Activated naive CD8-positive, alpha-beta T cell treated with anti-CD3 and anti-CD28 coated beads, Interleukin-2, amount 50 U/mL, for 24 hours (primary cell): ENCODE measurements around the gene ADAMTS15.

Experiments
- ATAC-seq: fragments of 150-1000 bp; cut with Tn5 transposase; one replicate; pipeline ENCODE4 v1.10.0; 2021
- DNase-seq: peaks from one replicate; pipeline ENCODE4 v3.0.0; 2021
- H3K27ac Mint-ChIP-seq: one replicate; pipeline ENCODE4 v1.8.0; 2021; ENCODE audit warnings: mild to moderate bottlenecking, mixed read lengths
- H3K27me3 Mint-ChIP-seq: one replicate; pipeline ENCODE4 v1.8.0; 2021; ENCODE audit warnings: mixed read lengths
- H3K36me3 Mint-ChIP-seq: one replicate; pipeline ENCODE4 v1.8.0; 2021; ENCODE audit warnings: low read depth, mixed read lengths
- H3K4me1 Mint-ChIP-seq: one replicate; pipeline ENCODE4 v1.8.0; 2021; ENCODE audit warnings: mixed read lengths
- H3K4me3 Mint-ChIP-seq: one replicate; pipeline ENCODE4 v1.8.0; 2021; ENCODE audit warnings: mild to moderate bottlenecking, moderate library complexity, mixed read lengths
- H3K9me3 Mint-ChIP-seq: one replicate; pipeline ENCODE4 v1.8.0; 2021; ENCODE audit warnings: mixed read lengths

ADAMTS15 gene

DNA sequence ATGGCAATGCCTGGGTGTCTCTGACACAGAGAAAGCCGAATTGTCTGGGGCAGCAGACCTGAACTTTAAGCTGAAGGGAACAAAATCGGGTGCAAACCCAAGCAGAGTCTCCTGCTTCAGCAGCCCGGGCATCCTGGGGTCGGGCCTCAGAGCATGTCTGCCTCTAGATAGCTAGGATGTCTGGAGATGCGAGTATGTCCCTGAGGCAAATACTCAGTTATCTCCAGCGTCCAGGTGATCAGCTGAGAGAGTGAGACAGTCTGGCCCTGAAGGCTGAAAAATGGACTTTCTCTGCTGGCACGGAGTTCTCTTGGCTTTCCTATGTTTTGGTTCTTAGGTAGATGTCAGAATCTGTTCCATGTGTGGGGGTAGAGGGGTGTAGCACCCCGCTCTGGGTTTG lies 23.3 kb upstream of the ADAMTS15 start:
- no peaks in the 10 kb centered on the region for H3K9me3 Mint-ChIP-seq
- H3K27ac Mint-ChIP-seq = no peak overlapping the region
- H3K27me3 Mint-ChIP-seq = peaks cover 55% of the 10 kb centered on the region
- no peak for ATAC-seq
- H3K4me1 Mint-ChIP-seq = peaks cover 7% of the 10 kb centered on the region
- no peaks in the 10 kb centered on the region for H3K36me3 Mint-ChIP-seq
- no peak overlapping the region for H3K4me3 Mint-ChIP-seq
- no peak for DNase-seq

- no peaks in the 10 kb centered on the region for H3K9me3 Mint-ChIP-seq
- no peak overlapping the region for H3K4me3 Mint-ChIP-seq
- H3K27ac Mint-ChIP-seq = no peak overlapping the region
- H3K36me3 Mint-ChIP-seq = no peaks in the 10 kb centered on the region
- no peak for DNase-seq
- peaks cover 7% of the 10 kb centered on the region for H3K4me1 Mint-ChIP-seq
- ATAC-seq = no peak
- H3K27me3 Mint-ChIP-seq = peaks cover 57% of the 10 kb centered on the region
These were observed 22.1 kb upstream of the ADAMTS15 start for GRCh38 chr11:130426223-130426836.

- Mint-ChIP-seq H3K4me1 (peaks cover 7% of the 10 kb centered on the region), H3K27me3 (peaks cover 58% of the 10 kb centered on the region), H3K27ac (no peak overlapping the region), H3K4me3 (no peak overlapping the region), H3K9me3 (no peaks in the 10 kb centered on the region), H3K36me3 (no peaks in the 10 kb centered on the region)
- ATAC-seq (no peak), DNase-seq (no peak)
These were observed 21.6 kb upstream of the ADAMTS15 start for GRCh38 chr11:130426837-130427341.

GRCh38 chr11:130427581-130428315 lies 20.7 kb upstream of the ADAMTS15 start:
- peaks cover 58% of the 10 kb centered on the region for H3K27me3 Mint-ChIP-seq
- ATAC-seq (no peak), DNase-seq (no peak)
- H3K4me3 Mint-ChIP-seq = no peak overlapping the region
- H3K36me3 Mint-ChIP-seq = no peaks in the 10 kb centered on the region
- H3K27ac Mint-ChIP-seq = no peak overlapping the region
- H3K9me3 Mint-ChIP-seq = no peaks in the 10 kb centered on the region
- H3K4me1 Mint-ChIP-seq = peaks cover 7% of the 10 kb centered on the region

GRCh38 chr11:130428316-130429119 lies 19.9 kb upstream of the ADAMTS15 start, which contains the start of gene ADAMTS8:
Gene ADAMTS8, minus strand, starts transcription at chr11:130428609. Its CDS starts 323 bp downstream, at chr11:130428286.
- Mint-ChIP-seq H3K4me1 (peaks cover 7% of the 10 kb centered on the region), H3K27me3 (peaks cover 58% of the 10 kb centered on the region), H3K4me3 (peak within 1 kb of the TSS; percentile 65), H3K9me3 (no peaks in the 10 kb centered on the region), H3K27ac (no peak within 1 kb of the TSS), H3K36me3 (no peaks in the 10 kb centered on the region)
- ATAC-seq (peak; percentile 29), DNase-seq (no peak)

GRCh38 chr11:130429120-130429681 lies 19.2 kb upstream of the ADAMTS15 start:
- peak overlapping the region; percentile 65 for H3K4me3 Mint-ChIP-seq
- ATAC-seq = no peak

DNA sequence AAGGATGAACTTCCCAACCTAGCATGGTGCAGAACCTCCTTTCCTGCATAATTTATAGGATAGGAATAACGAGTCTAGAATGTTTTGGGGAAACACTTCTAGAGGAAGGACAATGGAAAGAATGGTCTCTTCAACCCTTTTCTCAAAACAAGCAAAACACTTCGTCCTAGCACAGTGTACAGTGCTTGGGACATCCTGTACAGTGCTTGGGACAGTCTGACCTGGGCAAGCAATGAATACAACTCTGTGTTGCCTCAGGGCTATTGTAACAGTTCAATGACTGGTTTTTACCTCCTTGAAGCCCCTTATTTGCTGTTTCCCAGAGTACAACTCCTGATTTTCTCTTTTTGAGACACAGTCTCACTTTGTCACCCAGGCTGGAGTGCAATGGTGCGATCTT lies 18.5 kb upstream of the ADAMTS15 start:
- peaks cover 7% of the 10 kb centered on the region for H3K4me1 Mint-ChIP-seq
- H3K36me3 Mint-ChIP-seq = no peaks in the 10 kb centered on the region
- no peak overlapping the region for H3K27ac Mint-ChIP-seq
- DNase-seq (no peak), ATAC-seq (no peak)
- H3K9me3 Mint-ChIP-seq = no peaks in the 10 kb centered on the region
- H3K27me3 Mint-ChIP-seq = peaks cover 50% of the 10 kb centered on the region
- H3K4me3 Mint-ChIP-seq = no peak overlapping the region

More at GRCh38 chr11:130429120-130429681, 19.2 kb upstream of the ADAMTS15 start:
- Mint-ChIP-seq H3K4me1 (peaks cover 7% of the 10 kb centered on the region), H3K36me3 (no peaks in the 10 kb centered on the region), H3K27ac (no peak overlapping the region), H3K9me3 (no peaks in the 10 kb centered on the region), H3K27me3 (peaks cover 58% of the 10 kb centered on the region)
- DNase-seq = no peak

DNA sequence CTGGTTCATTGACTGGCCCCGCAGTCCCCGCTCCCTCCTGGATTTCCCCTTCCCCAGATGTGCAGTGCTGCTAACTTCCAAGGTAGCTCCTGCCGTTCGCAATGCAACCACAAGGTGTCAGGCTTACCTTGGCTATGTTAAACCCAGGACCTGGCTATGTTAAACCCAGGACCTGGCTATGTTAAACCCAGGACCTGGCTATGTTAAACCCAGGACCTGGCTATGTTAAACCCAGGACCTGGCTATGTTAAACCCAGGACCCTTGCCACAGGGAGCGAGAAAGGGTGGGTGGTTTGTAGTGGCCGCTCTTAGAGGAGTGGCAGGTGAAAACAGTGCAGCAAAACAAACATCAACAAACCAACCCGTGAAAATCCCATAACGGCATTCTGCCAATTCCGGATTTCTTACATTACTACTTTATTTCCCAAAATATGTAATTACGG lies 17.1 kb upstream of the ADAMTS15 start:
- H3K9me3 Mint-ChIP-seq = no peaks in the 10 kb centered on the region
- peak; percentile 44 for ATAC-seq
- no peak overlapping the region for H3K27ac Mint-ChIP-seq
- H3K27me3 Mint-ChIP-seq = peaks cover 37% of the 10 kb centered on the region
- H3K36me3 Mint-ChIP-seq = no peaks in the 10 kb centered on the region
- no peak overlapping the region for H3K4me3 Mint-ChIP-seq
- H3K4me1 Mint-ChIP-seq = peaks cover 7% of the 10 kb centered on the region
- DNase-seq = peak; percentile 76

DNA sequence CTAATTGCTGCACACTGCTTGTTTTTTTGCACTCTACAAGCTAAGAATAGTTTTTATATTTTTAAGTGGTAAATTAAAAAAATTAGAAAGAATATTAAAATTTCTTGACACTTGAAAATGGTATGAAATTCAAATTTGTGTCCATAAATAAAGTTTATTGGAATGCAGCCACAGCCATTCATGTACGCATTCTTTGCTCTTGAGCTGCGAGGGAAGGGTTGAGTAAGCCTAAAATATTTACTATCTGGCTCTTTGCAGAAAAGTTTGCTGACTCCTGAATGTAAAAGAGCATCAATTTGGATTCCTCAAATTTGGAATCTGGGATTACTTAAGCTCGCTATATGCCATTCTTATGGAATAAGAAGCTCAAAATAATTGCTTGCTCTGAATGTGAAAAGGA lies 16.6 kb upstream of the ADAMTS15 start:
- no peaks in the 10 kb centered on the region for H3K36me3 Mint-ChIP-seq
- H3K27ac Mint-ChIP-seq = no peak overlapping the region

GRCh38 chr11:130433357-130433756 lies 15.1 kb upstream of the ADAMTS15 start:
- H3K27me3 Mint-ChIP-seq = peaks cover 30% of the 10 kb centered on the region
- DNase-seq (no peak), ATAC-seq (no peak)
- no peak overlapping the region for H3K27ac Mint-ChIP-seq
- no peak overlapping the region for H3K4me3 Mint-ChIP-seq
- H3K36me3 Mint-ChIP-seq = no peaks in the 10 kb centered on the region
- H3K4me1 Mint-ChIP-seq = peaks cover 7% of the 10 kb centered on the region
- no peaks in the 10 kb centered on the region for H3K9me3 Mint-ChIP-seq

More for the DNA sequence above, 16.6 kb upstream of the ADAMTS15 start:
- peaks cover 33% of the 10 kb centered on the region for H3K27me3 Mint-ChIP-seq
- H3K9me3 Mint-ChIP-seq = no peaks in the 10 kb centered on the region
- peaks cover 7% of the 10 kb centered on the region for H3K4me1 Mint-ChIP-seq
- DNase-seq (no peak), ATAC-seq (no peak)
- no peak overlapping the region for H3K4me3 Mint-ChIP-seq

- Mint-ChIP-seq H3K4me3 (no peak overlapping the region), H3K27ac (no peak overlapping the region), H3K36me3 (no peaks in the 10 kb centered on the region), H3K9me3 (no peaks in the 10 kb centered on the region), H3K4me1 (peaks cover 9% of the 10 kb centered on the region), H3K27me3 (peaks cover 19% of the 10 kb centered on the region)
- DNase-seq (peak; percentile 64), ATAC-seq (peak; percentile 83)
These were observed 13.8 kb upstream of the ADAMTS15 start for GRCh38 chr11:130434521-130435223.

DNA sequence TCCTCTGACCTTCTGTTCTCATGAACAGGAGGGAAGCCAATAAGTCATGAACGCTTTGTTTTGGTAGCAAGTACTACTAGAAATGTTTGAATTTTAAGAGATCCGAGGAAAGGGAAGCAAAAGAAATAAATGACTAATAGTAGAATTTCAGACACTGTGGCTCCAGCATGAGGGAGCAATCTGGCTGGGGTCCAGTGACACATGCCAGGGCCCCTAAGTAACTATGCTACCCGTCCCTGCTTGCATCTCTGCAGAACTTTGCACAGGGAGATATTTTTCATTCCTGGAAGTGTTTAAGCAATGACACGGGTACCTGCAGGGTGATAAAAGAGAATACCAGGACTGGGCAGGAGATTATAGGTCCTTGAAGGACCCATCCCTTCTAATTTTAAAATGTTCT lies 12.8 kb upstream of the ADAMTS15 start:
- H3K9me3 Mint-ChIP-seq = no peaks in the 10 kb centered on the region
- no peak overlapping the region for H3K4me3 Mint-ChIP-seq
- H3K27me3 Mint-ChIP-seq = peaks cover 10% of the 10 kb centered on the region
- no peak for DNase-seq
- H3K36me3 Mint-ChIP-seq = no peaks in the 10 kb centered on the region
- H3K27ac Mint-ChIP-seq = no peak overlapping the region
- peaks cover 9% of the 10 kb centered on the region for H3K4me1 Mint-ChIP-seq
- ATAC-seq = no peak

DNA sequence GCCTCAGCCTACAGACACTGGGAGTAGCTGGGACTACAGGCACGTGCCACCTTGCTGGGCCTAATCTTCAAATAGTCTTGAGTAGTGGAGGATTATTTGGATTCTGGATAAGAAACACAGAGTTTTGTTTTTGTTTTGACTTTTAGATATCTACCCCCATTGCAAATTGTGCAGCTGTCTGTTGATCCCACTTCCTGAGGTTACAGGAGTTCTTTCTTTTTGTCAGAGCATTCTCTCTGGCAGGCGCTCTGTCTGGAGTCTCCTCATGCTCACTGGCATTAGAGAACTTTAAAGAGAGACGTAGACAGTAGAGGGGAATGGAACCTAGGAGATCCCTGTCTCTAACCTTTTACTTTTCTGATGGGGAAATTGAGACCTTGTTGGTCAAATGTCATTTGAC lies 12.3 kb upstream of the ADAMTS15 start:
- DNase-seq (no peak), ATAC-seq (no peak)
- H3K4me1 Mint-ChIP-seq = peaks cover 9% of the 10 kb centered on the region
- no peaks in the 10 kb centered on the region for H3K9me3 Mint-ChIP-seq
- no peak overlapping the region for H3K27ac Mint-ChIP-seq
- H3K36me3 Mint-ChIP-seq = no peaks in the 10 kb centered on the region
- H3K27me3 Mint-ChIP-seq = peaks cover 9% of the 10 kb centered on the region
- H3K4me3 Mint-ChIP-seq = no peak overlapping the region

DNA sequence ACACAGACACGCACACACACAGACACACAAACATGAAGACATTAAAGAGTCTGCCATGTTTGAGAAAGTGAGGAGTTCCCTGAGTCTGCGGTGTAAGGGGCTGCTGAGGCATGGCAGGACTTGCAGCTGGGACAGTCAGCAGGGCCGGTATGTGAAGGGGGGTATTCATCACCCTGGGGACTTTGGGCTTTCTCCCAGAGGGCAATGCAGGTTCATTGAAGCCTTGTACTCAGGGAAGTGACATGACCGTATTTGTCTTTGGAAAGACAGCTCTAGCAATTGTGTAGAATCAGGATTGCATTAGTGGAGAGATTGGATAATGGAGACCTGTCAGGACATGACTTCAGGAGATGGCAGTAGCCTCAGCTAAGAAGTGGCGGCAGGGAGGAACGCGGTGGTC lies 10.6 kb upstream of the ADAMTS15 start:
- peaks cover 6% of the 10 kb centered on the region for H3K27me3 Mint-ChIP-seq
- H3K27ac Mint-ChIP-seq = no peak overlapping the region
- H3K36me3 Mint-ChIP-seq = no peaks in the 10 kb centered on the region
- no peak overlapping the region for H3K4me3 Mint-ChIP-seq
- DNase-seq (no peak), ATAC-seq (no peak)
- no peaks in the 10 kb centered on the region for H3K9me3 Mint-ChIP-seq
- H3K4me1 Mint-ChIP-seq = peaks cover 9% of the 10 kb centered on the region
